Measurements from ENCODE around the gene ZFYVE28. TPM values are rescaled to one million over a fixed set of nuclear protein-coding genes. Genes with fewer than 3 reads are reported as not detected.
"Not testable (repeated sequence)": the region's sequence is repeated elsewhere in the genome, so short reads cannot be mapped to it uniquely, and the experiment has no call there.

Gene ZFYVE28
- total and polyA plus RNA-seq, 10 of the 15 experiments (the other 5 are each of a cell fraction or from before 2014, with no cell fraction given), result 0.06 to 1.9 (median 0.22) TPM; not detected in 1

DNA sequence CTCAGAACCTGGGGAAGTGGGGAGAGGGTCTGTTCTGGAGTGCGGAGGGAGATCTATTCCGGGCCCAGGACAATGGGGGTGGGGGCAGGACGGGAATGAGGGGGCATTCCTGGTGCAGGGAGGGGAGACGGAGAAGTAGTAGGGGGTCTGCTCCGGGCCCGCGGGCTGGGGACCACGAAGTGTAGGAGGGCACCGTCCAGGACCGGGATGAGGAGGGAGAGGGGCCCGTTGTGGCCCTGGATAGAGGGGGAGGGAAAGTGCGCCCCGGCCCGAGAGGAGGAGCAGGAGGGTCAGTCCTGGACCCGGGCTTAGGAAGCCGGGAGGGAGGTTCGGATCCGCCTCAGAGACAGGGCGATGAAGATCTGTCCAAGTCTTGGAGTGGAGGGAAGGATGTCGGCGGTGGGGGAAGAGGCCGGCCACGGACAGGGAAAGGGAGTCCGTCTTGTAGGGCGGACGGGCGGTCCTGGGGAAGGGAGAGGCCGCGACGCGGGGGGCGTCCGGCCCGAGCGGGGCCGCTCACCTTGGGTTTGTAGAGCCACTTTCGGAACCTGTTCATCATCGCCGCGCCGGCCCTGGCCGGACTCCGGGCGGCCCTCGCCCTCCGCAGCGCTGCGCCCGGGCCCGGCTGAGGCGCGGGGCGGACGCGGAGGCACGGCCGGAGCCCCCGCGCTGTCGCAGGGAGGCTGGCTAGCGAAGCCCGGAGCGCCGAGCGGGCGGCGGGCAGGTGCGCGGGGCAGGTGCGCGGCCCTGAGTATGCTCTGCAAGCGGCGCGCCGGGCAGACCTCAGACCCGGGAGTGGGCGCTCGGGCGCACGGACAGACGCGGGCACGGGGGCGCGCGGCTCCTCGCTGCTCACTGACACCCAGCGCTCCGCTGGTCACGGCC, at the start of gene ZFYVE28 (continued):
- TF ChIP-seq TBL1XR1 (IDR thresholded peaks at IDR 0.05; ENCODE audit: low read depth, low read length), result no peak
- no peak for TF ChIP-seq ATF3 (IDR thresholded peaks at IDR 0.05; ENCODE audit: borderline replicate concordance, extremely low read depth, low read depth, low read length)
- peak; percentile 22; the same call in 1 of the 2 replicates for TF ChIP-seq NKRF (conservative IDR thresholded peaks at IDR 0.05)
- TF ChIP-seq BRCA1 (IDR thresholded peaks at IDR 0.05; ENCODE audit: low read depth, low read length), result no peak
- peak; percentile 60; the same call in 1 of the 2 replicates for TF ChIP-seq GATAD2B (conservative IDR thresholded peaks at IDR 0.05; ENCODE audit: low read depth)
- TF ChIP-seq POLR2AphosphoS2 (IDR thresholded peaks at IDR 0.05; ENCODE audit: low read depth, low read length), result no peak
- TF ChIP-seq DPF2 (IDR thresholded peaks at IDR 0.05), result no peak
- no peak for TF ChIP-seq PRDM15 (CRISPR knock-in tag; IDR thresholded peaks at IDR 0.05)

DNA sequence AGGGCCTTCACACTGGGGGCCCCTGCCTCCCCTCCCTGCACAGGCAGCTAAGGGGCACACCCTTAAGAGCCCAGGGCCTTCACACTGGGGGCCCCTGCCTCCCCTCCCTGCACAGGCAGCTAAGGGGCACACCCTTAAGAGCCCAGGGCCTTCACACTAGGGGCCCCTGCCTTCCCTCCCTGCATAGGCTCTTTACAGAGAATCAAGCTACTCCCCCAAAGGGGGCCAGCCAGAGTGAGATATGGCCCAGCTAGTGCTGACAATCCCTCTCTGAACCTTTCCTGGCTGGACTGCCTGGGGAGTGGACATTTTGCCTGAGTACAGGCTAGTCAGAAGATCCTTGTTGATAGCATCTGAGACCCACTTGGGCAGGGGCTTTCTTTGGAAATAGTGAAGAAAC, 47.1 kb upstream of the ZFYVE28 start:
- H3K27ac ChIP-seq (ENCODE audit: control insufficient read depth, insufficient read depth); H3K4me2 ChIP-seq (ENCODE audit: control insufficient read depth, insufficient read depth); H3K27me3 ChIP-seq (replicated peaks in 1 of 2; ENCODE audit: control insufficient read depth in 2 of 2, insufficient read depth in 2 of 2, low read length in 1 of 2); FAIRE-seq; DNase-seq (ENCODE audit: low read depth, low spot score); H3K36me3 ChIP-seq (ENCODE audit: control insufficient read depth in 2 of 2, insufficient read depth in 2 of 2, low read length in 1 of 2); H3K4me1 ChIP-seq (ENCODE audit: control insufficient read depth, insufficient read depth, low read length); H3K4me3 ChIP-seq; ATAC-seq; in situ Hi-C loops (cut with MboI); H4K20me1 ChIP-seq (ENCODE audit: control insufficient read depth, insufficient read depth); H3K9me3 ChIP-seq (replicated peaks; ENCODE audit: control insufficient read depth, insufficient read depth, low read length); H3K9ac ChIP-seq (ENCODE audit: control insufficient read depth, insufficient read depth, low read length); H2AFZ ChIP-seq (ENCODE audit: control insufficient read depth, low read depth, low read length); BruUV-seq (replicated peaks): not testable (repeated sequence)
- intact Hi-C loops (cut with micrococcal nuclease; ENCODE audit: unreplicated experiment), result loop anchor here (5.0 kb wide), 1 partner anchor 223 kb away; the partner anchor contains the start of genes HAUS3 and POLN
- ChIA-PET POLR2A (interaction anchor here (1.9 kb wide), 1 partner anchor 20 kb away, joined by 8 read pairs; no protein-coding TSS in a partner anchor), SMC1A (ENCODE audit: uncharacterized antibody, unreplicated experiment) (interaction anchor here (0.8 to 10.3 kb wide), 4 partner anchors 17 to 35 kb away, joined by 3 to 113 read pairs (median 4); no protein-coding TSS in a partner anchor), CTCF (interaction anchor here (0.6 to 1.9 kb wide), 6 partner anchors 24 to 245 kb away, joined by 3 to 10 read pairs (median 4); no protein-coding TSS in a partner anchor), RAD21 (ENCODE audit: unreplicated experiment) (interaction anchor here (1.5 kb wide), 1 partner anchor 70 kb away, joined by 6 read pairs; the partner anchor contains the start of gene FAM193A)
- peaks cover 30% of the 10 kb centered on the region for H3K79me2 ChIP-seq (ENCODE audit: control insufficient read depth, insufficient read depth, low read length)

All from GM12878 (cell line).